Suprapubic skin (tissue), 4 donors: Measurements from ENCODE around the gene LRP3.

Source experiments
- CTCF ChIP-seq, 2 donors: fragments of 200-600 bp in 1 of 2; fragments of 450-650 bp in 1 of 2; sonication (generic) in 1 of 2; IDR thresholded peaks; one replicate each; pipeline ENCODE4 v1.5.1; 2016 to 2019; ENCODE audit warnings: antibody characterized with exemption in 2 of 2, mild to moderate bottlenecking in 1 of 2, moderate library complexity in 1 of 2
- EP300 ChIP-seq: sonication (generic); formaldehyde crosslinking; IDR thresholded peaks from one replicate; pipeline ENCODE4 v1.6.1; 2017; ENCODE audit warnings: antibody characterized with exemption
- POLR2A ChIP-seq, 2 donors: fragments of 450-650 bp; IDR thresholded peaks; one replicate each; pipeline ENCODE4 v1.6.1; 2017; ENCODE audit warnings: antibody characterized with exemption in 2 of 2, mild to moderate bottlenecking in 2 of 2, moderate library complexity in 2 of 2
- POLR2AphosphoS5 ChIP-seq, 3 donors: sonication (generic); formaldehyde crosslinking; IDR thresholded peaks; one replicate each; pipeline ENCODE4 v1.6.1; 2017; ENCODE audit warnings: antibody characterized with exemption in 3 of 3

- TF ChIP-seq CTCF (IDR thresholded peaks at IDR 0.05), result no peak
- no peak for TF ChIP-seq POLR2A (IDR thresholded peaks at IDR 0.05)
- no peak for TF ChIP-seq POLR2AphosphoS5 (IDR thresholded peaks at IDR 0.05)
- no peak for TF ChIP-seq EP300
Measured at GRCh38 chr19:33205531-33206260, 11.6 kb downstream of the LRP3 start.
